Adipocyte (in vitro differentiated cells): ENCODE data around the gene GPRC5A.

Source experiments
- DNase-seq: peaks from one replicate; pipeline ENCODE4 v3.0.0-alpha.2; 2015; ENCODE audit warnings: low read depth
- H3K27me3 ChIP-seq: replicated peaks from 2 replicates; pipeline ENCODE4 v1.7.0; 2013; ENCODE audit warnings: mild to moderate bottlenecking, low read length, moderate library complexity; ENCODE audit not compliant: control insufficient read depth, insufficient read depth
- H3K36me3 ChIP-seq: 2 replicates; pipeline ENCODE4 v1.7.0; 2013; ENCODE audit warnings: low read length, mild to moderate bottlenecking, moderate library complexity; ENCODE audit not compliant: control insufficient read depth, insufficient read depth, severe bottlenecking
- H3K4me1 ChIP-seq: 2 replicates; pipeline ENCODE4 v1.7.0; 2013; ENCODE audit warnings: mild to moderate bottlenecking, low read length, moderate library complexity; ENCODE audit not compliant: control insufficient read depth, insufficient read depth
- H3K4me3 ChIP-seq: 2 replicates; pipeline ENCODE4 v1.7.0; 2013; ENCODE audit warnings: mild to moderate bottlenecking, low read length, moderate library complexity
- H3K9ac ChIP-seq: 2 replicates; pipeline ENCODE4 v1.7.0; 2013; ENCODE audit warnings: mild to moderate bottlenecking, low read length, moderate library complexity
- H3K9me3 ChIP-seq: 2 replicates; pipeline ENCODE4 v1.7.0; 2013; ENCODE audit warnings: mild to moderate bottlenecking, low read length, moderate library complexity; ENCODE audit not compliant: control insufficient read depth

Gene GPRC5A

DNA sequence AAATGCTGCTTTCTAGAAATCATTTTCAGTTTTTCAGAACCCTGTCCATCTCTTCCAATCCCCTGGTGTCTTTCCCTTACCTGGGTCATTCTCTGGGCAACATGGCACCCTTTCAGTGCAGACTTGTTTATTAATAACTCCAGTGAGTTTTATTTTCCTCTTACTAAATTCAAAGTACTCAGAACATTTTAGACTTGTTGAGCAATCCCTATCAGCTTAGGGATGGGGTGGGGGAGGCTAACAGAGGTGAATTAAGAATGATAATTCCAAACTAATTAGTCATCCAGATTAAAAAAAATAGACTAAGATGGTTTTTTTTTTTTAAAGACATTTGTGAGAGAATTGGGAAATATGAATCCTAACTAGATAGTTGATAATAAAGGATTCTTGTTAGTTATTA lies 10.7 kb downstream of the GPRC5A start:
- Histone ChIP-seq H3K9ac (peak overlapping the region; percentile 65), H3K4me3 (peak overlapping the region; percentile 48), H3K4me1 (peaks cover 33% of the 10 kb centered on the region), H3K9me3 (no peaks in the 10 kb centered on the region), H3K27me3 (no peaks in the 10 kb centered on the region), H3K36me3 (no peaks in the 10 kb centered on the region)
- peak; percentile 60 for DNase-seq

DNA sequence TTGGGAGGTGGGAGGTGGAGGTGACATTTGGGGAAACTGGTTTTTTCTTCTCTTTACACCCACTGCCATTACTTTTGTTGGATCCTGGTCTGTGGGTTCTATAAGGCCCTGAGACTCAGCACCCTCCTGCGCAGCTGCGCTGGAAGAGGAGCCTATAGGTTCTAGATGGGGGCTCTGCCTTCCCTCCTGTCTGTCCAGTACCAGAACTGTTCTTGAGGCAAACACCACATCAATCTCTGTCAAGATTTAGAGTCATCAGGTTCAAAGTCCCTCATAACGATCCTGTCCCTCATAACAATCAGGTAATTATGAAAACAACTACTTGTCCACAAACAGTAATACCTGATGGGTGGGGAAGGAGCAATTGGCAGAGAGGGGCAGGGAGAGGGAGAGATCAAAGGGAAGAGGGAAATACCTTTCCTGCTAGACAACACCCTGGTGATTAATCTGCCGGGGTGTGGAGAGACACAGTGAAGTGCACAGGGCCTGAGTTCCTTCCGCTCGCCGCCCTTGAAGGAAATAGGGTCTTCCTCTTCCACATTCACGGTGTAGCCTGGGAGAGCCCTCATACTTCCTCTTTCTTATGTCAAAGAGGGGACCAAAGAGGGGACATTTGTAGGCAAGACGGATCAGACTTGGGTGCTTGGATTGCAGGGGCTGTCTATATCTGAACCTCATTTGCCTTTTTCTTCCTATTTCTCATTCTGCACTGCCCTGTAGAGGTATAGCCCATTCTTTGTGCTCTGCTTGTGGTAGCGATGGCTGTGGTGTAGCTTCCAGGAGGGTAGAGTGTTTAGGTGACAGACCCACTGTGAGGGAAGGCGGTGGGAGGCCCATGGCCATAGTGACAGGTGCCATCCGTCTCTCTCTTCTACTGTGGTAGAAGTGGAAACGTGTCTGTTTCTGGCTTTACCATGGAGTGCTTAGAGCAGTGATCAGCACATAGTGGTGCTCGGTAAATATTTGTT lies 12.6 kb downstream of the GPRC5A start:
- no peaks in the 10 kb centered on the region for H3K27me3 ChIP-seq
- peaks cover 33% of the 10 kb centered on the region for H3K4me1 ChIP-seq
- no peak overlapping the region for H3K9ac ChIP-seq
- H3K9me3 ChIP-seq: no peaks in the 10 kb centered on the region
- H3K4me3 ChIP-seq: no peak overlapping the region
- H3K36me3 ChIP-seq: no peaks in the 10 kb centered on the region
- no peak for DNase-seq

DNA sequence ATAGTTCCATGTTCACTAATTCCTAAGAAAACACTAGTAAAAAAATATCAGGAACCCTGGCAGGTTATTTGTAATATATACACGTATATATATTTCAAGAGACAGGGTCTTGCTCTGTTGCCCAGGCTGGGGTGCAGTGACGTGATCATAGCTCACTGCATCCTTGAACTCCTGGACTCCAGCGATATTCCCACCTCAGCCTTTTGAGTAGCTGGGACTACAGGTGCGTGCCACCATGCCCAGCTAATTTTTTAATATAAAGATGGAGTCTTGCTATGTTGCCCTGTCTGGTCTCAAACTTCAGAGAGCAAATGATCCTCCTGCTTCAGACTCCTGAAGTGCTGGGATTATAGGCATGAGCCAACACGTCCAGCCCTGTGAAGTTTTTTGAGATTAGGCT lies 16.2 kb downstream of the GPRC5A start:
- peaks cover 9% of the 10 kb centered on the region for H3K4me1 ChIP-seq
- DNase-seq: no peak
- no peaks in the 10 kb centered on the region for H3K9me3 ChIP-seq
- no peak overlapping the region for H3K9ac ChIP-seq
- H3K4me3 ChIP-seq: no peak overlapping the region
- H3K27me3 ChIP-seq: no peaks in the 10 kb centered on the region
- no peaks in the 10 kb centered on the region for H3K36me3 ChIP-seq

DNA sequence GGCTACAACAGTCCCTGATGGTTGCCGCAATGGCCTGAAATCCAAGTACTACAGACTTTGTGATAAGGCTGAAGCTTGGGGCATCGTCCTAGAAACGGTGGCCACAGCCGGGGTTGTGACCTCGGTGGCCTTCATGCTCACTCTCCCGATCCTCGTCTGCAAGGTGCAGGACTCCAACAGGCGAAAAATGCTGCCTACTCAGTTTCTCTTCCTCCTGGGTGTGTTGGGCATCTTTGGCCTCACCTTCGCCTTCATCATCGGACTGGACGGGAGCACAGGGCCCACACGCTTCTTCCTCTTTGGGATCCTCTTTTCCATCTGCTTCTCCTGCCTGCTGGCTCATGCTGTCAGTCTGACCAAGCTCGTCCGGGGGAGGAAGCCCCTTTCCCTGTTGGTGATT lies 16.9 kb downstream of the GPRC5A start:
- H3K9ac ChIP-seq: no peak overlapping the region
- no peak overlapping the region for H3K4me3 ChIP-seq
- H3K4me1 ChIP-seq: peaks cover 8% of the 10 kb centered on the region
- DNase-seq: no peak
- H3K36me3 ChIP-seq: no peaks in the 10 kb centered on the region
- H3K9me3 ChIP-seq: no peaks in the 10 kb centered on the region
- H3K27me3 ChIP-seq: no peaks in the 10 kb centered on the region

DNA sequence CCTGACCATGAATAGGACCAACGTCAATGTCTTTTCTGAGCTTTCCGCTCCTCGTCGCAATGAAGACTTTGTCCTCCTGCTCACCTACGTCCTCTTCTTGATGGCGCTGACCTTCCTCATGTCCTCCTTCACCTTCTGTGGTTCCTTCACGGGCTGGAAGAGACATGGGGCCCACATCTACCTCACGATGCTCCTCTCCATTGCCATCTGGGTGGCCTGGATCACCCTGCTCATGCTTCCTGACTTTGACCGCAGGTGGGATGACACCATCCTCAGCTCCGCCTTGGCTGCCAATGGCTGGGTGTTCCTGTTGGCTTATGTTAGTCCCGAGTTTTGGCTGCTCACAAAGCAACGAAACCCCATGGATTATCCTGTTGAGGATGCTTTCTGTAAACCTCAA lies 17.3 kb downstream of the GPRC5A start:
- DNase-seq: no peak
- Histone ChIP-seq H3K4me1 (peaks cover 8% of the 10 kb centered on the region), H3K9ac (no peak overlapping the region), H3K4me3 (no peak overlapping the region), H3K9me3 (no peaks in the 10 kb centered on the region), H3K36me3 (no peaks in the 10 kb centered on the region), H3K27me3 (no peaks in the 10 kb centered on the region)

DNA sequence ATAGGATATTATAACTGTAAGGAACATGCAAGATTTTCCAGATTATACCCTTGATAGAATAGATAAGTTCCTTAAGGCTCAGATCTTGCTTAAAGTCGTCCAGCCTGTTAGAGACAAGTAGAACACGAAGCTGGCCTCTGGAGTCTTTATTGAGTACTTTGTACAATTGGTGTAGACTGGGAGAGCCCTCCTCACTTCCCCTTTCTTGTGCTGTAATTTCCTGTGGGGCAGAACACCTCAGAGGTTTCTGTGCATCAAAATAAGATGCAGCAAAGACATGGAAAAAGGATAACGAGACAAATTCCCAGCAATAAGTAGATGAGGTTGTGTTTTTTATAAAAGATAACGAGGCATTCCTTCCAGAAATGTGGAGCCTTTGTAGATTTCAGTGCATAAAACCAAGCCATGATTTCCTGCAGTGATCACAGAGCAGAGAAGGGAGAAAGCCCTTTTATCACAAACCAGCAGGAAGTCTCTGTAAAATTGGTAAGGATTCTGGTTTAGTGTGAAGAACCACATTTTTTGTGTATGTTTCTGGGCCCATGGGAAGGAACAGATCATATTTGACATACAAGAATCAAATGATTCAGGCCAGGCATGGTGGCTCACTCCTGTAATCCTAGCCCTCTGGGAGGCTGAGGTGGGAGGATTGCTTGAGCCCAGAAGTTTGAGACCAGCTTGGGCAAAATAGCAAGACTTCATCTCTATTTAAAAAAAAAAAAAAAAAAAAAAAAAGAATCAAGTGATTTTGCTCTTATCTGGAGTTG lies 18.0 kb downstream of the GPRC5A start:
- H3K9me3 ChIP-seq: no peaks in the 10 kb centered on the region
- H3K36me3 ChIP-seq: no peaks in the 10 kb centered on the region
- H3K9ac ChIP-seq: no peak overlapping the region
- DNase-seq: no peak
- H3K27me3 ChIP-seq: no peaks in the 10 kb centered on the region
- H3K4me1 ChIP-seq: peaks cover 8% of the 10 kb centered on the region
- H3K4me3 ChIP-seq: no peak overlapping the region

DNA sequence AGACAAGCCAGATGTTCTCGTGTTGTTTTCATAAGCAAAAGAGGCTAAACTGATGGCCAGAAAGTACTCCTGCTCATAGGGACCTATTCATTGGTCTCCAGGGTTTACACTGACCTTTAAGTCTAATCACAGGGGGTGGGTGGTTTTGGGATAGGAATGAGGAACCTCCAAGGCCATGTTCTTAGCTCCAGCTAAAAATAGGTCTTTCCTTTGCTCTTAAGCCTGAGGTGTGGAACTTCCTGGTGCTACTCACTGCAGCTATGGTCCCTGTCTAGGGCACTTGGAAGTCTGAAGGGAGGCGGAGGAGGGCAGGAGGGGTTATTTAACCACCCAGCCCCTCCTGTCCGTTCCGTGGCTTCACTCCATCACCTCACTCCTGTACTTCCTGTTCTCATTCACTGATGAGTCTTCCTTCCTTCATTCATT lies 18.6 kb downstream of the GPRC5A start:
- DNase-seq: no peak
- H3K9ac ChIP-seq: no peak overlapping the region
- H3K9me3 ChIP-seq: no peaks in the 10 kb centered on the region
- no peaks in the 10 kb centered on the region for H3K36me3 ChIP-seq
- peaks cover 8% of the 10 kb centered on the region for H3K4me1 ChIP-seq
- H3K27me3 ChIP-seq: no peaks in the 10 kb centered on the region
- no peak overlapping the region for H3K4me3 ChIP-seq

DNA sequence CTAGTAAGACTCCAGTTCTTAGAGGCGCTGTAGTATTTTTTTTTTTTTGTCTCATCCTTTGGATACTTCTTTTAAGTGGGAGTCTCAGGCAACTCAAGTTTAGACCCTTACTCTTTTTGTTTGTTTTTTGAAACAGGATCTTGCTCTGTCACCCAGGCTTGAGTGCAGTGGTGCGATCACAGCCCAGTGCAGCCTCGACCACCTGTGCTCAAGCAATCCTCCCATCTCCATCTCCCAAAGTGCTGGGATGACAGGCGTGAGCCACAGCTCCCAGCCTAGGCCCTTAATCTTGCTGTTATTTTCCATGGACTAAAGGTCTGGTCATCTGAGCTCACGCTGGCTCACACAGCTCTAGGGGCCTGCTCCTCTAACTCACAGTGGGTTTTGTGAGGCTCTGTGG lies 21.3 kb downstream of the GPRC5A start:
- Histone ChIP-seq H3K36me3 (no peaks in the 10 kb centered on the region), H3K9ac (no peak overlapping the region), H3K9me3 (no peaks in the 10 kb centered on the region), H3K4me1 (peaks cover 22% of the 10 kb centered on the region), H3K4me3 (no peak overlapping the region), H3K27me3 (no peaks in the 10 kb centered on the region)
- DNase-seq: no peak

DNA sequence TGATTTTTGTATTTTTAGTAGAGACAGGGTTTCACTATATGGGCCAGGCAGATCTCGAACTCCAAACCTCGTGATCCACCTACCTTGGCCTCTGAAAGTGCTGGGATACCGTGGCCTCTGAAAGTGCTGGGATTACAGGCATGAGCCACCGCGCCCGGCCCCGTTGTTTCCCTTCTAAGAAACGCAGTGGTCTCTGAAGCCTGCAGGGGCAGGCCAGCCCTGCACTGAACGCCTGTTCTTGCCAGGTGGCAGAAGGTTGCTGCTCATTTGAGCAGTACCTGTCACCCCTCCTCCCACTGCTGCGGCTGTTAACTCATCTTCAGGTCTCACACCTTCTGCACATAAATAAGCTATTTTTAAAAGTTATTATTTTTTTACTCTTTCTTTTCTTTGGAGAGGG lies 24.3 kb downstream of the GPRC5A start:
- H3K4me3 ChIP-seq: no peak overlapping the region
- peaks cover 27% of the 10 kb centered on the region for H3K4me1 ChIP-seq
- no peaks in the 10 kb centered on the region for H3K27me3 ChIP-seq
- no peak overlapping the region for H3K9ac ChIP-seq
- no peak for DNase-seq
- H3K36me3 ChIP-seq: no peaks in the 10 kb centered on the region
- no peaks in the 10 kb centered on the region for H3K9me3 ChIP-seq

DNA sequence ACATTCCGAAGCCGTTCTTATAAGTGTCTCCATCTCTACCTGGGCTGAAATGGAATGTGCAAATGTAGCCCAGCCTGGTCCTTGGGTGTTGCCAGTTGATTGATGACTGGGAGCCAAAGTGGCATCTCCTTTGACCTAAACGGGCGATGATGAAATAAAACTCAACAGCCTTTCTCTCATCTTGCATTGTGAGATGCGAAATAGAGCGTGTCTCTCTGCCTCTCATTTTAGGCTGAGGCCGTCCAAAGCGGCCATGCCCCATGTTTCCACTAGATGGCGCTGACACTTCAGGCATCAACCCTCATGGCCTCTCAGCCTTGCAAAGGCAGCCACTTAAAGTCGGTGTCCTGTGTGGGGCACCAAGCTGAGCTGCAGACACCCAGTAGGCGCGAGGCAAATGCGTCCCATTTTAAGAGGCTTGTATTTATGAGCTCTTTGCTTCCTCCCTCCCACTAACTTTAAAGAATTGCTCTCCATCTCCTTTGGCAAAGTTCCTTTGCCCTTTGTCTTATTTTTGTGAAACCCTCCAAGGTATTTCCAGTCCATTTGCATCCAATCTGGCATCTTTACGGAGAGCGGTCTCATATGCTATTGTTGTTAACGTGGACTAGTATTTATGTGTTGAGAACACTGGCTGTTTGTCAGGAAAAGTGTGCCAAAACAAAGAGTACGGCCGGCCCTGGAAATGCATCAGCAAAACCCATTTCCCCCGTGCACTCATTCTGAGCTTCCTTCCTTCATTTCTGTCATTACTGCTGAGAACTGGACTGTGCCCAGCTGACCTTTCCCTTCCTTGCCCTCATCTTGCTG lies 25.0 kb downstream of the GPRC5A start:
- peak; percentile 92 for DNase-seq
- Histone ChIP-seq H3K9ac (peak overlapping the region; percentile 65), H3K36me3 (no peaks in the 10 kb centered on the region), H3K4me3 (peak overlapping the region; percentile 61), H3K4me1 (peaks cover 30% of the 10 kb centered on the region), H3K9me3 (no peaks in the 10 kb centered on the region), H3K27me3 (no peaks in the 10 kb centered on the region)

DNA sequence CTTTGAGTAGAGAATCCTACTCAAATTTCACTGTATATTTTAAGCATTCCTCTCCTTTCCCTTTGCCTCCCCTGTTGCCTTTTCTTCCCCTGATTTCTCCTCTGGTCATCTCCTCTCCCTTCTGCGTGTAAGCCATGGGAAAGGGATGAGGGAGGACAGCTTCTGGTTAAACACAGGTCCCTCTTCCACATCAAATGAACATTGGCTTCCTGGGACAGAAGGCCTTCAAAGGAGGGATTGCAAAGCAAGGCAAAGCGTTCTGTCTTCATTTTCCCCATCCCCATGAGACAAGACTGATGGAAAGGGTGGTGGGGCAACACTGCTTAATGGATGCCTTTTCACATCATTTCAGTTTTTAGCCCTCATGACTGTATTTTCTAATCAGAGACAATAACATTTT lies 26.2 kb downstream of the GPRC5A start:
- Histone ChIP-seq H3K27me3 (no peaks in the 10 kb centered on the region), H3K9me3 (no peaks in the 10 kb centered on the region), H3K9ac (no peak overlapping the region), H3K4me1 (peaks cover 41% of the 10 kb centered on the region), H3K4me3 (no peak overlapping the region), H3K36me3 (no peaks in the 10 kb centered on the region)
- DNase-seq: no peak
